ENCODE measurements around the gene LDB1. TPM values are rescaled to one million over a fixed set of nuclear protein-coding genes. Genes with fewer than 3 reads are reported as not detected.

The LDB1 gene
- total and polyA plus RNA-seq, 10 of the 15 experiments (the other 5 are each of a cell fraction or from before 2014, with no cell fraction given) = 1.7 to 71.5 (median 36.9) TPM

DNA sequence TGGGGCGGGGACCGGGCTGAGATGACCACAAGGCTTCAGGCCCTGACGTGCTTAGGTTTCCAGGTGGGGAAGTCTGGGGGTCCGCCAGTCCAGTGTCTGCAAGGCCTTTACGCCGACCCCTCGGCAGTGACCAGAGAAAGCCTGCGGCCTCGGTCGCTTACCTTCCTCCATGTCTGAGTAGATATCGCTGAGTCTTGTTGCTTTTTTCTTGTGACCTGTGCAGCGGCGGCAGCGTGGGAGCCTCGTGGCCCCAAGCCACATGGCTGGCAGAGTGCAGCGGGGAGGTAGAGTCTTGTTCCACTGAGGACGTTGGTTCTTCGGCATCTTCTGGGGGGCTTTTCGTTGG lies 32.4 kb upstream of the LDB1 start (continued):
- TF ChIP-seq POU2F2 (IDR thresholded peaks at IDR 0.05; ENCODE audit: borderline replicate concordance, low read depth, low read length) (no peak), SRF (IDR thresholded peaks at IDR 0.05; ENCODE audit: low read depth in 2 of 2, low read length in 2 of 2) (no peak), SP1 (IDR thresholded peaks at IDR 0.05; ENCODE audit: low read depth, low read length) (no peak), NBN (IDR thresholded peaks at IDR 0.05) (0 out of 2 replicates have a peak, but pooled peaks have one; percentile 38), NFYB (IDR thresholded peaks at IDR 0.05; ENCODE audit: insufficient read depth, low read depth, low read length) (no peak), SMAD5 (IDR thresholded peaks at IDR 0.05; ENCODE audit: low read depth) (no peak), ZNF207 (IDR thresholded peaks at IDR 0.05; ENCODE audit: borderline replicate concordance) (no peak), HCFC1 (IDR thresholded peaks at IDR 0.05; ENCODE audit: low read length) (no peak), STAT3 (IDR thresholded peaks at IDR 0.05; ENCODE audit: low read depth, low read length) (no peak), TCF7 (IDR thresholded peaks at IDR 0.05; ENCODE audit: borderline replicate concordance) (no peak), TARDBP (IDR thresholded peaks at IDR 0.05; ENCODE audit: borderline replicate concordance) (no peak)
- TF ChIP-seq, protein P1, sequence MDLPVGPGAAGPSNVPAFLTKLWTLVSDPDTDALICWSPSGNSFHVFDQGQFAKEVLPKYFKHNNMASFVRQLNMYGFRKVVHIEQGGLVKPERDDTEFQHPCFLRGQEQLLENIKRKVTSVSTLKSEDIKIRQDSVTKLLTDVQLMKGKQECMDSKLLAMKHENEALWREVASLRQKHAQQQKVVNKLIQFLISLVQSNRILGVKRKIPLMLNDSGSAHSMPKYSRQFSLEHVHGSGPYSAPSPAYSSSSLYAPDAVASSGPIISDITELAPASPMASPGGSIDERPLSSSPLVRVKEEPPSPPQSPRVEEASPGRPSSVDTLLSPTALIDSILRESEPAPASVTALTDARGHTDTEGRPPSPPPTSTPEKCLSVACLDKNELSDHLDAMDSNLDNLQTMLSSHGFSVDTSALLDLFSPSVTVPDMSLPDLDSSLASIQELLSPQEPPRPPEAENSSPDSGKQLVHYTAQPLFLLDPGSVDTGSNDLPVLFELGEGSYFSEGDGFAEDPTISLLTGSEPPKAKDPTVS (IDR thresholded peaks at IDR 0.05; ENCODE audit: low read depth, low read length) = no peak
- TF ChIP-seq, protein P2, sequence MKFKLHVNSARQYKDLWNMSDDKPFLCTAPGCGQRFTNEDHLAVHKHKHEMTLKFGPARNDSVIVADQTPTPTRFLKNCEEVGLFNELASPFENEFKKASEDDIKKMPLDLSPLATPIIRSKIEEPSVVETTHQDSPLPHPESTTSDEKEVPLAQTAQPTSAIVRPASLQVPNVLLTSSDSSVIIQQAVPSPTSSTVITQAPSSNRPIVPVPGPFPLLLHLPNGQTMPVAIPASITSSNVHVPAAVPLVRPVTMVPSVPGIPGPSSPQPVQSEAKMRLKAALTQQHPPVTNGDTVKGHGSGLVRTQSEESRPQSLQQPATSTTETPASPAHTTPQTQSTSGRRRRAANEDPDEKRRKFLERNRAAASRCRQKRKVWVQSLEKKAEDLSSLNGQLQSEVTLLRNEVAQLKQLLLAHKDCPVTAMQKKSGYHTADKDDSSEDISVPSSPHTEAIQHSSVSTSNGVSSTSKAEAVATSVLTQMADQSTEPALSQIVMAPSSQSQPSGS (IDR thresholded peaks at IDR 0.05; ENCODE audit: low read length) = no peak
- TF ChIP-seq, protein P3, sequence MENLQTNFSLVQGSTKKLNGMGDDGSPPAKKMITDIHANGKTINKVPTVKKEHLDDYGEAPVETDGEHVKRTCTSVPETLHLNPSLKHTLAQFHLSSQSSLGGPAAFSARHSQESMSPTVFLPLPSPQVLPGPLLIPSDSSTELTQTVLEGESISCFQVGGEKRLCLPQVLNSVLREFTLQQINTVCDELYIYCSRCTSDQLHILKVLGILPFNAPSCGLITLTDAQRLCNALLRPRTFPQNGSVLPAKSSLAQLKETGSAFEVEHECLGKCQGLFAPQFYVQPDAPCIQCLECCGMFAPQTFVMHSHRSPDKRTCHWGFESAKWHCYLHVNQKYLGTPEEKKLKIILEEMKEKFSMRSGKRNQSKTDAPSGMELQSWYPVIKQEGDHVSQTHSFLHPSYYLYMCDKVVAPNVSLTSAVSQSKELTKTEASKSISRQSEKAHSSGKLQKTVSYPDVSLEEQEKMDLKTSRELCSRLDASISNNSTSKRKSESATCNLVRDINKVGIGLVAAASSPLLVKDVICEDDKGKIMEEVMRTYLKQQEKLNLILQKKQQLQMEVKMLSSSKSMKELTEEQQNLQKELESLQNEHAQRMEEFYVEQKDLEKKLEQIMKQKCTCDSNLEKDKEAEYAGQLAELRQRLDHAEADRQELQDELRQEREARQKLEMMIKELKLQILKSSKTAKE (IDR thresholded peaks at IDR 0.05; ENCODE audit: low read depth, poor library complexity, severe bottlenecking) = no peak
- TF ChIP-seq, protein P4, sequence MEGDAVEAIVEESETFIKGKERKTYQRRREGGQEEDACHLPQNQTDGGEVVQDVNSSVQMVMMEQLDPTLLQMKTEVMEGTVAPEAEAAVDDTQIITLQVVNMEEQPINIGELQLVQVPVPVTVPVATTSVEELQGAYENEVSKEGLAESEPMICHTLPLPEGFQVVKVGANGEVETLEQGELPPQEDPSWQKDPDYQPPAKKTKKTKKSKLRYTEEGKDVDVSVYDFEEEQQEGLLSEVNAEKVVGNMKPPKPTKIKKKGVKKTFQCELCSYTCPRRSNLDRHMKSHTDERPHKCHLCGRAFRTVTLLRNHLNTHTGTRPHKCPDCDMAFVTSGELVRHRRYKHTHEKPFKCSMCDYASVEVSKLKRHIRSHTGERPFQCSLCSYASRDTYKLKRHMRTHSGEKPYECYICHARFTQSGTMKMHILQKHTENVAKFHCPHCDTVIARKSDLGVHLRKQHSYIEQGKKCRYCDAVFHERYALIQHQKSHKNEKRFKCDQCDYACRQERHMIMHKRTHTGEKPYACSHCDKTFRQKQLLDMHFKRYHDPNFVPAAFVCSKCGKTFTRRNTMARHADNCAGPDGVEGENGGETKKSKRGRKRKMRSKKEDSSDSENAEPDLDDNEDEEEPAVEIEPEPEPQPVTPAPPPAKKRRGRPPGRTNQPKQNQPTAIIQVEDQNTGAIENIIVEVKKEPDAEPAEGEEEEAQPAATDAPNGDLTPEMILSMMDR (IDR thresholded peaks at IDR 0.05 in 2 of 3, conservative IDR thresholded peaks at IDR 0.05 in 1 of 3; ENCODE audit: control insufficient read depth in 2 of 3, extremely low read depth in 1 of 3, insufficient read depth in 1 of 3, low read depth in 3 of 3, low read length in 3 of 3) = no peak
- TF ChIP-seq, protein P5, sequence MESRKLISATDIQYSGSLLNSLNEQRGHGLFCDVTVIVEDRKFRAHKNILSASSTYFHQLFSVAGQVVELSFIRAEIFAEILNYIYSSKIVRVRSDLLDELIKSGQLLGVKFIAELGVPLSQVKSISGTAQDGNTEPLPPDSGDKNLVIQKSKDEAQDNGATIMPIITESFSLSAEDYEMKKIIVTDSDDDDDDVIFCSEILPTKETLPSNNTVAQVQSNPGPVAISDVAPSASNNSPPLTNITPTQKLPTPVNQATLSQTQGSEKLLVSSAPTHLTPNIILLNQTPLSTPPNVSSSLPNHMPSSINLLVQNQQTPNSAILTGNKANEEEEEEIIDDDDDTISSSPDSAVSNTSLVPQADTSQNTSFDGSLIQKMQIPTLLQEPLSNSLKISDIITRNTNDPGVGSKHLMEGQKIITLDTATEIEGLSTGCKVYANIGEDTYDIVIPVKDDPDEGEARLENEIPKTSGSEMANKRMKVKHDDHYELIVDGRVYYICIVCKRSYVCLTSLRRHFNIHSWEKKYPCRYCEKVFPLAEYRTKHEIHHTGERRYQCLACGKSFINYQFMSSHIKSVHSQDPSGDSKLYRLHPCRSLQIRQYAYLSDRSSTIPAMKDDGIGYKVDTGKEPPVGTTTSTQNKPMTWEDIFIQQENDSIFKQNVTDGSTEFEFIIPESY (IDR thresholded peaks at IDR 0.05) = no peak
- TF ChIP-seq, protein P6, sequence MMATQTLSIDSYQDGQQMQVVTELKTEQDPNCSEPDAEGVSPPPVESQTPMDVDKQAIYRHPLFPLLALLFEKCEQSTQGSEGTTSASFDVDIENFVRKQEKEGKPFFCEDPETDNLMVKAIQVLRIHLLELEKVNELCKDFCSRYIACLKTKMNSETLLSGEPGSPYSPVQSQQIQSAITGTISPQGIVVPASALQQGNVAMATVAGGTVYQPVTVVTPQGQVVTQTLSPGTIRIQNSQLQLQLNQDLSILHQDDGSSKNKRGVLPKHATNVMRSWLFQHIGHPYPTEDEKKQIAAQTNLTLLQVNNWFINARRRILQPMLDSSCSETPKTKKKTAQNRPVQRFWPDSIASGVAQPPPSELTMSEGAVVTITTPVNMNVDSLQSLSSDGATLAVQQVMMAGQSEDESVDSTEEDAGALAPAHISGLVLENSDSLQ (IDR thresholded peaks at IDR 0.05) = no peak

Data from GM12878 (cell line).